ENCODE data around the gene LYRM7.

LYRM7 gene

DNA sequence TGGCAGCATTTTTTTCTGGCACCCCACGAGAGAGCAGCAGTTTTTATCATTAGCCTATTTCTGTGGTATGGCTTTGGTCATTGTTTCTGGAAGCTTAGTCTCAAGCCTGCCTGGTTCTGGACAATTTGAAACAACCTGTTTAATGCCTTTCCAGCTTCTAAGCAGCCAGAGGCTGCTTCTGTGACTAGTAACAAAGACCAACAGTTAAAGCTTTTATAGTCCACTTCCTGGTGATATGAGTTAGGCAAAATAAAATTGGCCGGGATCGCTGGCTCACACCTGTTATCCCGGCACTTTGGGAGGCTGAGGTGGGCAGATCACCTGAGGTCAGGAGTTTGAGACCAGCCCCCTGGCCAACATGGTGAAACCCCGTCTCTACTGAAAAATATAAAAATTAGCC is 24.0 kb downstream of the LYRM7 start:
- no peak for DNase-seq (ENCODE audit: extremely low spot score)
- ChIA-PET CTCF (interaction anchor here (1.0 to 1.7 kb wide), 5 partner anchors 9 to 97 kb away, joined by 3 to 6 read pairs (median 5); no protein-coding TSS in a partner anchor), POLR2A (no interaction called here)
- TF ChIP-seq, protein P1, sequence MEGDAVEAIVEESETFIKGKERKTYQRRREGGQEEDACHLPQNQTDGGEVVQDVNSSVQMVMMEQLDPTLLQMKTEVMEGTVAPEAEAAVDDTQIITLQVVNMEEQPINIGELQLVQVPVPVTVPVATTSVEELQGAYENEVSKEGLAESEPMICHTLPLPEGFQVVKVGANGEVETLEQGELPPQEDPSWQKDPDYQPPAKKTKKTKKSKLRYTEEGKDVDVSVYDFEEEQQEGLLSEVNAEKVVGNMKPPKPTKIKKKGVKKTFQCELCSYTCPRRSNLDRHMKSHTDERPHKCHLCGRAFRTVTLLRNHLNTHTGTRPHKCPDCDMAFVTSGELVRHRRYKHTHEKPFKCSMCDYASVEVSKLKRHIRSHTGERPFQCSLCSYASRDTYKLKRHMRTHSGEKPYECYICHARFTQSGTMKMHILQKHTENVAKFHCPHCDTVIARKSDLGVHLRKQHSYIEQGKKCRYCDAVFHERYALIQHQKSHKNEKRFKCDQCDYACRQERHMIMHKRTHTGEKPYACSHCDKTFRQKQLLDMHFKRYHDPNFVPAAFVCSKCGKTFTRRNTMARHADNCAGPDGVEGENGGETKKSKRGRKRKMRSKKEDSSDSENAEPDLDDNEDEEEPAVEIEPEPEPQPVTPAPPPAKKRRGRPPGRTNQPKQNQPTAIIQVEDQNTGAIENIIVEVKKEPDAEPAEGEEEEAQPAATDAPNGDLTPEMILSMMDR (IDR thresholded peaks at IDR 0.05; ENCODE audit: control extremely low read depth, extremely low read depth, low read depth, missing control alignments) = no peak

DNA sequence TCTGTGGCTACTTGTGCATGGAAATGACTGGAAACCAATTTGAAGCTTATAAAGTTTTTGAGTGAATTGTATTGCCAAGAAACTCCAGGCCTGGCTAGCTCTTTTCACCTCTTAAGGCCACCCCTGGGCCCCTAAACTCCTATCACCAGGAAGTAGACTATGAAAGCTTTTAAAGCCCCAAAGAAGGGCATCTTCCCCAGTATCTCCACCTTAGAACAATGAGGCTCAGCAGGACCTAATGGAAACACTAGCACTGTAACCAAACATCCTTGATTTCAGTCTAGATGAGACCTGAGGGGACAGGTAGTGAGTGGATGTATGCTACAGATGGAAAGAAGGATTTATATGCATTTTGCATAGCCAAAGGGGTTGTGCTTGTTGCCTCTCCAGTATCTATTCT is 25.0 kb downstream of the LYRM7 start:
- ChIA-PET POLR2A (interaction anchor here (0.6 to 0.7 kb wide), 2 partner anchors 80 to 187 kb away, joined by 4 to 10 read pairs; no protein-coding TSS in a partner anchor), CTCF (interaction anchor here (1.0 to 1.7 kb wide), 5 partner anchors 9 to 96 kb away, joined by 3 to 6 read pairs (median 5); no protein-coding TSS in a partner anchor)
- no peak for DNase-seq (ENCODE audit: extremely low spot score)
- TF ChIP-seq, protein P1 (IDR thresholded peaks at IDR 0.05; ENCODE audit: control extremely low read depth, extremely low read depth, low read depth, missing control alignments) = no peak

DNA sequence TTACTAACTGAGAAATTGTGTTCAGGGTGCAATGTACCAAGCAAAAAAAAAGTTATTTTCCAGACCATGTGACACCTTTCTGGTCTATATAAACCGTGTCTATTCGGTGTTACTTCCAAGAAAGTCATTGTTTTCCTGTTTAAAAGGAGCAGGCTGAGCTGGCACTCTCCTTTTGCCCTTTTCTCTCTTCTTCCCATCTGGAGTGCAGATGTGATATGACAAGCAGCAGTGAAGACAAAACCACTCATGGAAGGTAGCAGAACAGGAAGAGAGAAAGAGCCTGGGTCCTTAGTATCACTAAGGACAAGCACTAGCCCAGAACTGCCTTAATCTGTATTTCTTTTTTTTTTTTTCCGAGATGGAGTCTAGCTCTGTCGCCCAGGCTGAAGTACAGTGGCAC is 25.6 kb downstream of the LYRM7 start:
- TF ChIP-seq, protein P1 (IDR thresholded peaks at IDR 0.05; ENCODE audit: control extremely low read depth, extremely low read depth, low read depth, missing control alignments) = no peak
- DNase-seq (ENCODE audit: extremely low spot score) = no peak
- CTCF ChIA-PET = interaction anchor here (0.8 to 1.0 kb wide), 2 partner anchors 11 to 18 kb away, joined by 3 read pairs; no protein-coding TSS in a partner anchor
- POLR2A ChIA-PET = interaction anchor here (0.7 kb wide), 1 partner anchor 186 kb away, joined by 10 read pairs; no protein-coding TSS in a partner anchor

DNA sequence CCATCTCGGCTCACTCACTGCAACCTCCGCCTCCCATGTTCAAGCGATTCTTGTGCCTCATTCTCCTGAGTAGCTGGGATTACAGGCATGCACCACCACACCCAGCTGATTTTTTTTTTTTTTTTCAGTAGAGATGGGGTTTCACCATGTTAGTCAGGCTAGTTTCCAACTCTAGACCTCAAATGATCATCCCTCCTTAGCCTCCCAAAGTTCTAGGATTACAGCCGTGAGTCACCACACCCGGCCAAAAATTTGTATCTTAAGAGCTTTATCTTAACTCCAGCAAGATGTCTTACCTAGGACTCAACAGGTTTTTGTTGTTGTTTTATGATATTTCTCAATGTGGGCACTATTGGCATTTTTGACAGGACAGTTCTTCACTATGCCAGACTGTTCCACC is 27.9 kb downstream of the LYRM7 start:
- ChIA-PET CTCF (interaction anchor here (1.3 kb wide), 1 partner anchor 33 kb away, joined by 3 read pairs; the partner anchor contains the start of gene HINT1), POLR2A (interaction anchor here (0.6 kb wide), 1 partner anchor 102 kb away, joined by 5 read pairs; no protein-coding TSS in a partner anchor)
- TF ChIP-seq, protein P1 (IDR thresholded peaks at IDR 0.05; ENCODE audit: control extremely low read depth, extremely low read depth, low read depth, missing control alignments) = no peak
- no peak for DNase-seq (ENCODE audit: extremely low spot score)

DNA sequence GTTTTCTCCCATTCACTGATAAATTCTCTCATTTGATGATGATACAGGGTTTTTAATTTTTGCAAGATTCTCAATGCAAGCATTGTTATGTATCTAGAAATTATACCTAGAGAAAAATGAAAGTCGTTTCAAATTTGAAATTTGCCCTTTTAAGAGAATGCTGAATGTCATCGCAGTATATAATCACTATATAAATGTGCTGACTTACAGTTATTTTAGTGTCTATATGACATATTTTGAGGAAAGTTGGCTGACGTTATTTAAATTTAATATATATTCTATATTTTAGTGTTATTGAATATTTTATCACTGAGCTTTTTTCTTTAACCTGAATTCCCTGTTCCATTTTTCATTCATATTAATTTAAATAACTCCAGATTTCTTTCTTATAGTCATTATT is 29.8 kb downstream of the LYRM7 start:
- TF ChIP-seq, protein P1 (IDR thresholded peaks at IDR 0.05; ENCODE audit: control extremely low read depth, extremely low read depth, low read depth, missing control alignments) = no peak
- CTCF ChIA-PET = interaction anchor here (1.1 to 1.4 kb wide), 2 partner anchors 14 to 64 kb away, joined by 3 to 4 read pairs; partner anchors contain the start of gene CDC42SE2
- POLR2A ChIA-PET = no interaction called here
- DNase-seq (ENCODE audit: extremely low spot score) = no peak

DNA sequence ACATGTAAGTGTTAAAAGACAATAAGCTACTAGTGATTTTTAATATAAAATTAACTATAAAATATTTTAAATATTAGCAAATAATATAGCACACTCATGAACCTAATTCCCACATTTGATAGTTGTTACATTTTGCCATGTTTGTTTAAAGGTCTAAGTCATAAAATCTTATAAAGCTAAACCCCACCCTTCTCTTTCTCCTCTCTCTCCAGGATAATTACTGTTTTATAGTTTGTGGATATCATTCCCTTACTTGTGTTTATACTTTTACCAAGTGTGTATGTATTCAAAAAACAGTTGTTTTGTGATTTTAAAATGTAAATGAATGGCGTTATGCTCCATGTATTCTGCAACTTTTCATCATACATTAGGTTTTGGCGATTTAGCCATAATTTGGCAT is 34.2 kb downstream of the LYRM7 start:
- ChIA-PET POLR2A (no interaction called here), CTCF (interaction anchor here (0.9 to 1.8 kb wide), 4 partner anchors 9 to 177 kb away, joined by 3 to 6 read pairs (median 4); no protein-coding TSS in a partner anchor)
- DNase-seq (ENCODE audit: extremely low spot score) = no peak
- TF ChIP-seq, protein P1 (IDR thresholded peaks at IDR 0.05; ENCODE audit: control extremely low read depth, extremely low read depth, low read depth, missing control alignments) = no peak

All from GM10248 (cell line).